GM18517 (cell line): ENCODE data around the gene RBM10.

Experiments used
- ATAC-seq: cut with Tn5 transposase; IDR thresholded peaks from one replicate; pipeline ENCODE4 v1.9.1; 2021; ENCODE audit warnings: mild to moderate bottlenecking, moderate library complexity; ENCODE audit not compliant: unreplicated experiment

The RBM10 gene

DNA sequence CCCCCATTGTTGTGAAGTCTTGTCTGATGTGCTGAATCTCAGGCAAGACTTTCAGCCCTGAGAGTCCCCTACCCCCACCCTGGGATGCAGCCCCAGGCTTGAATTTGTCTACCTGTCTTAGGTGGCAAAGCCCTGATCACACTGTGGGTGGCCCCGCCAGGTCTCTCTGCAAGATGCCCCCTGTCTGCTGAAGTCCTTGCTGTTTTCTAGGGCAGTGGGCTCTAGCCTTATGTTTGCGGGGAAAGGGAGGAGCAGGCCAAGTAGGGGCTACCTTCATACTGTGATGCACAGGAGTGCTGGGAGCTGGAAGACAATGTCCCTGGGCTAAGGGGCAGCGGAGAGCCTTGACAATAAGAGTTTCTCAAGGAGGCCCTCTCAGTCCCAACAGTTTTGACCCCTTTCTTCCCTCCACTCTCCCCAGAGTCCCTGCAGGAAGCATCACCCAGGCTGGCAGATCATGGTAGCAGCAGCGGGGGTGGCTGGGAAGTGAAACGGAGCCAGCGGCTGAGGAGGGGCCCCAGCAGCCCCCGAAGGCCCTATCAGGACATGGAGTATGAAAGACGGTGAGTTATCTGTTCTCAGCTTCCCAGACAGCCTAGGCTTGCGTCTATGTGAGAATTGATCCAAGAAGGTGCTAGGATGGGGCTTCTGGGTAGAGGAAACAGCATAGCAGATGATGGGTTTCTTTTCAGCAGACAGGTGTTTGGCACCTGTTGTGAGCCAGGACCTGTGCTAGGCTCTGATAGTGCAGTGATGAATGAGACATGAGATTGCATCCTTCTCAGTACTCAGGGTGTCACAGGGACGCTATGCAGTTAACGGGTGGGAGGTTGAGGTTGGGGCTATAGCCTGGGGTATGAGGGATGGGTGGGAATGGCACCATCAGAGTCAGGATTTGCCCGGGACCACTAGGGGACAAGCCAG is 2.2 kb downstream of the RBM10 start:
- ATAC-seq, result no peak

GRCh38 chrX:47148946-47149345 is 3.9 kb downstream of the RBM10 start:
- no peak for ATAC-seq

DNA sequence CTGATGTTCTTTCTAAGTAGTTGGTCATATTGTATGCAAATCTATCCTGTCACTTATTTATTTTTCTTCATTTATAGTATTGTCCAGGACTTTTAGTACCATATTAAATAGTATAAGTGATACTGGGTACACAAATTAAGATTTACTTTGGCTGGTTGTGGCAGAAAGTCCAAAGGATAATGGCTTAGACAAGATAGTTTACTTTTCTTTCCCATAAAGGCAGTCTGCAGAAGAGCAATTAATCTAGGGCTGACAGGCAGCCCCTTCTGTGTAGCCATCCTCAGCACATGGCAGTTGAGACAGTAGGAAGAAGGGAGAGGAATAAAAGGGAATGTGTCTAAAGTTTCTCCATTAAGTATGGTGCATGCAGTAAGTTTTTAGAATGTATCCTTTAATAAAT is 6.4 kb downstream of the RBM10 start:
- ATAC-seq, result no peak

DNA sequence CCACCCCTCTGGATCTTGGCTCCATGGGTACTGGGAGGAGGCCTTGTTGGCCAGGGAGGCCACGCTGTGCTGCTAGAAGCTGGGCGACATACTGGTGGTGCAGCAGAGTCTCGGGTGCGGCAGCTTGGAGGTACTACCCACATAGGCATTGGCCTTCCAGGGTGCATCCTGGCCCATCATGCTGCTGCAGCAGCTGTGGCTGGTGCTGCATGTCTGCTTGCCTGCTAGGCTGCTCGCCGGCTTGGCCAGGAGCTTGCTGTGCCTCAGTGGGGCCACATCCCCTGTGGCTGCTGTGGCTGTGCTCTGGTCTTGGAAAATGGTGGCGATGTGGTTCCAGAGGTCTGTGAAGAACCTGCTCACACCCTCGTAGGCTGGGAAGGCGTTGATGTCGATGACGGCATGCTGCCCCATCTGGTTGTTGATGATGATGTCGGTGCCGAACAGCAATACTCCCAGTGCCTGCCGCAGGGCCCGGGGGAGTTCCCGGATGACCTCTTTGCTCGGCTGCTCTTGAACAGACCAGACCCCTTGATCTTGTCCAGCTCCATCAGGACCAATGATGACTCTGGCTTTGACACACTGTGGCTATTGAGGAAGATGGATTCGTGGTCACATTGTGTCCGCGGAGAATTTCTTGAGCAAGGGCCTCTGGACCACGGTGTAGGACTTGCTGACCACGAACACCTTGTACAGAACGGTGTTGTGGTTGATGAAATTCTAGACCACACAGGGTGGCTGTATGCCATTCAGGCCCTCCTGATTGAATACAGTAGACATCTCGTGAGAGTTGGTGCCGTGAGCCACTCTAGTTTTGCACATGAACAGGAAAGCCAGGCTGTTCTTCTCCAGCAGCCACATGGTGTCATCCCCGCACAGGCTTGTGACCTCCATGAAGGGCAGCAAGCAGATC is 11.8 kb downstream of the RBM10 start:
- ATAC-seq, result no peak

DNA sequence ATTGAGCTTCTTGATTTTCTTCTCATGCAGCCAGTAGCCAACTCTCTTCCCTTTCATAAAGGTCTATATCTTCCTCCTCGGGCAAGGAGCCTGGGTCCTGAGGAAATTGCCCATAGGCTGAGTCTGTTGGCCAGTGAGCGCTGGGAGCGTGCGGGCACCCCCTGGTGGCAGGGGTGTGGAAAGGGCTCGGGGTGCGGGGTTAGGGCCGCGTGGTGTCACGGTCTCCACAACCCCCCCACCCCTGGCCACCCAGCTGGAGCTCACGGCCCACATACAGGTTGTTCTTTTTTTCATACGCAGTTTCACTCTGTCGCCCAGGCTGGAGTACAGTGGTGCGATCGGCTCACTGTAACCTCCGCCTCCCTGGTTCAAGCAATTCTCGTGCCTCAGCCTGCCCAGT is 13.1 kb downstream of the RBM10 start:
- ATAC-seq, result no peak

- ATAC-seq, result no peak
Measured at GRCh38 chrX:47158781-47159180, 13.8 kb downstream of the RBM10 start.

GRCh38 chrX:47160781-47161180 is 15.8 kb downstream of the RBM10 start:
- ATAC-seq, result no peak

- ATAC-seq, result no peak
Measured at GRCh38 chrX:47162927-47163583, 18.0 kb downstream of the RBM10 start.

- no peak for ATAC-seq
Measured at GRCh38 chrX:47164420-47164819, 19.4 kb downstream of the RBM10 start.

- ATAC-seq, result no peak
Measured at GRCh38 chrX:47166126-47166525, 21.1 kb downstream of the RBM10 start.

GRCh38 chrX:47168495-47169073 is 23.6 kb downstream of the RBM10 start:
- ATAC-seq, result no peak

- no peak for ATAC-seq
Measured at GRCh38 chrX:47169273-47169672, 24.3 kb downstream of the RBM10 start.

GRCh38 chrX:47169726-47170515 is 24.9 kb downstream of the RBM10 start:
- no peak for ATAC-seq

- no peak for ATAC-seq
Measured at GRCh38 chrX:47170861-47171692, 26.1 kb downstream of the RBM10 start.

DNA sequence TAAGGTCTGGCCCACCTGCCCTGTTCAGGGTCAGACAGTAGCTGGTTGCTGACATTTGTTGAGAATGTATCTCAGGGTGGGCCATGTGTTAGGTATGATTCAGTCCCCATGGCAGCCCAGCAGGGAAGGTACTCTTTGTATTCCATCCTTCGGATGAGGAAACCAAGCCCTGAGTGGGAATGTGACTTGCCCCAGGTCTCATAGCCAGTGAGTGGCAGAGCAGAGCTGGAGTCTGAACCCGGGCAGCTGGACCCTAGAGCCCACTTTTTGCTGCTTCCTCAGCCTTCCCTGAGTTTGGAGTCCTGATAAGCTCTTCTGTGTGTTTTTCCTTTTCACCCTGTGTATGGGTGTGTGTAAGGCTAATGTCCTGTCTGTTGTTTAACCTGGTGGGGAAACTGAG is 27.0 kb downstream of the RBM10 start:
- no peak for ATAC-seq

DNA sequence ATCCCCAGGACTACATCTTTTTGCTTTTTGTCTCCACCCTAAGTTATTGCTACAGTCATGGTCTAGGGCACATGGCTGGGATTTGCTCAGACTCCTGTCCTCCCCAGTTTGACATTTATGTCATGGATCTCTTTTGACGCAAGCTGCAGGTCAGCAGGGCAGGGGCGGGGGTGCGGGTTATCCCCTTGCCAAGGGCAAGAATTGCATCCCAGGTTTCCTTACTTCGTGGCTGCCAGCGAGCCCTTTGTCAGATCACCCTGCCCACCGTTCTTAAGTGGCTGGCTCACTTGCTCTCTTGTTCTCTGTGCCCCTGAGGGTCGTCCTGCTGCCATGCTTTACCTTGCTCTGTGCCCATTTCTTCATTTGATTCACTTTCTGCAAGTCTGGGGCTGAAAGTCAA is 27.5 kb downstream of the RBM10 start:
- no peak for ATAC-seq

- ATAC-seq, result no peak
Measured at GRCh38 chrX:47172971-47173792, 28.2 kb downstream of the RBM10 start.

DNA sequence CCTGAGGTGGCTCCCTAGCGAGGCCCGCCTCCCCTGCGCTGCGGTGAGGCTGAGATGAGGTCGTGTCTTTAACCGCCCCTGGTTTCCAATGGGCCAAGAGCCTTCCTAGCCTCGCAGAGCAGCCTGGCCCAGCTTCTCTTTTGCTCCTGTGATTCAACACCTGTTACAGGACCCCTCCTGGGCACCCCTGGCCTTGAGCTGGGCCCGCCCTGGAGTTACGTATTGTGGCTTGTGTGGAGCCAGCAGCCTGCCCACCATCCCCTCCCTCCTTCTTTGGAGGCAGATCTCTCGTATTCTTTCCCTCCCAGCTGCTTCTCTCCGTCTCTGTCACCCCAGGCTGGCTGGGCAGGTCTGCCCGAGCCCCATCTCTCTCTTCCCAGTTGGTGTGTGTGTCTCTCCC is 29.4 kb downstream of the RBM10 start:
- ATAC-seq, result no peak
